ENCODE results near the gene TSPYL2. TPM values are rescaled to one million over a fixed set of nuclear protein-coding genes. Genes with fewer than 3 reads are reported as not detected.

Gene TSPYL2
- total RNA-seq, 1 donor from 2014 or later, result 3.2 TPM

DNA sequence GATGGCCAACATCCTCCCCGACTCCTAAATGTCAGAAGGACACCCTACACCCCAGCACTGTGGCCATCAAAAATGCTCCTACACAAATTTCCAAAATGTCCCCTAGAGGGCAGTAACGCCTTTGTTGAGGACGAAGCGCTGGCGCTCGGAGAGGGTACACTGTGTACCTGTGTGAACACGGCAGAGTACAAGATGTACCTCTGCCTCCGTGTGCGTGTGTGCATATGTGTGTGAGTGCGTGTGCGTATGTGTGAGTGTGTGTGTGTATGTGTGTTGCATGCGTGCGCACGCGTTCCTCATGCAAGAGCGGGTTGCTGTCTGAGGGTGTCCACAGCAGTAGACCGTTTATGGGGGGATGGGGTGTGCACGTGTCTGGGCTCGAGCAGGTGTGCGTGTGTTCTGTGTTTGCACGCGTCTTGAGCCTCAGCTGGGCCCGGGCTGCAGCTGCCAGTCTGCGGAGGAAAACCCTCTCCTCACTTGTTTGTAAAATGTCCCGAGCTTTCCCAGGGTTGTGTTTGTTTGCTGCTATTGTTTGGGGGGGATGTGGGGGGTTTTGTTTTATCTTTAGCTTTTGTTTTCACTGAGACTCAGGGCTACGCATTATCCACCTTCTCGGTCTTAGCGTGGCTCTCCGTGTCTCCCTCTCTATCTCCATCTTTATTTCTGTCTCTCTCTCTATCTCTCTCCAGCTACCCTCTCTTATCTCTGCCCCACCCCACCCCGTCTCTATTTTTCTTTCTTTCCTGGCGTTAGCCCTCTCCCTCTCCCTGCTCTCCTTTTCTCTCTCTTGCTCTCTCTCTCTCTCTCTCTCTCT lies 10.4 kb upstream of the TSPYL2 start:
- DNase-seq (ENCODE audit: low read depth), result no peak
- TF ChIP-seq, protein P1, sequence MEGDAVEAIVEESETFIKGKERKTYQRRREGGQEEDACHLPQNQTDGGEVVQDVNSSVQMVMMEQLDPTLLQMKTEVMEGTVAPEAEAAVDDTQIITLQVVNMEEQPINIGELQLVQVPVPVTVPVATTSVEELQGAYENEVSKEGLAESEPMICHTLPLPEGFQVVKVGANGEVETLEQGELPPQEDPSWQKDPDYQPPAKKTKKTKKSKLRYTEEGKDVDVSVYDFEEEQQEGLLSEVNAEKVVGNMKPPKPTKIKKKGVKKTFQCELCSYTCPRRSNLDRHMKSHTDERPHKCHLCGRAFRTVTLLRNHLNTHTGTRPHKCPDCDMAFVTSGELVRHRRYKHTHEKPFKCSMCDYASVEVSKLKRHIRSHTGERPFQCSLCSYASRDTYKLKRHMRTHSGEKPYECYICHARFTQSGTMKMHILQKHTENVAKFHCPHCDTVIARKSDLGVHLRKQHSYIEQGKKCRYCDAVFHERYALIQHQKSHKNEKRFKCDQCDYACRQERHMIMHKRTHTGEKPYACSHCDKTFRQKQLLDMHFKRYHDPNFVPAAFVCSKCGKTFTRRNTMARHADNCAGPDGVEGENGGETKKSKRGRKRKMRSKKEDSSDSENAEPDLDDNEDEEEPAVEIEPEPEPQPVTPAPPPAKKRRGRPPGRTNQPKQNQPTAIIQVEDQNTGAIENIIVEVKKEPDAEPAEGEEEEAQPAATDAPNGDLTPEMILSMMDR (conservative IDR thresholded peaks at IDR 0.05; ENCODE audit: low read depth, low read length), result peak; percentile 61
- H3K4me3 ChIP-seq (ENCODE audit: low read depth, low read length), result peak overlapping the region; percentile 53

DNA sequence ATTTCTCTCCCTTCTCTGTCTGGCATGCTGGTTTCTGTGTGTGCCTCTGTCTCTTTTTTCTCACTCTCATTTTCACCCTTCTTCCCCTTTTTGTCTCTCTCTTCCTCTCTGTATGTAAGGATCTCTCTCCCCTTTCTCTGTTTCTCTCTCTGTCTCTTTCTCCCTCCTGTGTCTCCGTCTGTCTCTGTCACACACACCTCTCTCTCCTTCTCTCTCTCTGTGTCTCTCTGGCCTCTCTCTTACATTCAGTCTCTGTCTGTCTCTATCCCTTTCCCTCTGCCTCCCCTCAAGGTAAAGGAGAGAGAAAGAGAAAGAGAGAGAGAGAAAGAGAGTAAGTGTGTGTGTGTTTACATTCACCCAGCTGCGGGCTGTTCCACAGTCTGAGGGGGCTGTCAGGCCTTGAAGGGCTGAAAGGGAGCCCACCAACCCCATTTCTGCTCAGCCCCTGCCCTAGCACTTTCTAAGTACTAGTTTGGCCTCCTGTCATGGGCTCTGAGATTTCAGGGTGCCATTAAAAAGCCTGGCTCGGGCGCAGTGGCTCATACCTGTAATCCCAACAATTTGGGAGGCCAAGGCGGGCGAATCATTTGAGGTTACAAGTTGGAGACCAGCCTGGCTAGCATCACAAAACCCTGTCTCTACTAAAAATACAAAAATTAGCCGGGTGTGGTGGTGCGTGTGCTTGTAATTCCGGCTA lies 9.6 kb upstream of the TSPYL2 start:
- no peak for DNase-seq (ENCODE audit: low read depth)
- peak overlapping the region; percentile 53 for H3K4me3 ChIP-seq (ENCODE audit: low read depth, low read length)
- TF ChIP-seq, protein P1 (conservative IDR thresholded peaks at IDR 0.05; ENCODE audit: low read depth, low read length), result no peak

DNA sequence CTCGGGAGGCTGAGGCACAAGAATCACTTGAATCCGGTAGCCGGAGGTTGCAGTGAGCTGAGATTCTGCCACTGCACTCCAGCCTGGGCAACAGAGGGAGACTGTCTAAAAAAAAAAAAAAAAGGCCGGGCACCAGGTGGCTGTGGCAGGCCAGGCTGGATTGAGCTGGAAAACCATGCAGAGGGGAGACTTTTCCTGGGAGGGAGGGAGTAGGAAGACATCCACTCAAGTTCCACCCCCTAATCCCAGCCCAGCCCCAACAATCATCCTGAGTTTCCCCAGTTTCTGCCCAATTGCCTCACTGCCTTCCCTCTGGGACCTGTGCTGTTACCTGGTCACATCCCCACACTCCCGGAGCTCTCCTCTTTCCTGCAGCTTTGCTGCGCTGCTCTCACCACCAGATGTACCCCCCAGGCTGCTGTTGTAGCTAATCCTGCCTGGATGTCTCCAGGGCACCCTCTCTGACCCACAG lies 9.0 kb upstream of the TSPYL2 start:
- TF ChIP-seq, protein P1 (conservative IDR thresholded peaks at IDR 0.05; ENCODE audit: low read depth, low read length), result no peak
- no peak overlapping the region for H3K4me3 ChIP-seq (ENCODE audit: low read depth, low read length)
- DNase-seq (ENCODE audit: low read depth), result no peak

- TF ChIP-seq, protein P1 (conservative IDR thresholded peaks at IDR 0.05; ENCODE audit: low read depth, low read length), result no peak
- DNase-seq (ENCODE audit: low read depth), result no peak
- H3K4me3 ChIP-seq (ENCODE audit: low read depth, low read length), result no peak overlapping the region
These were observed 7.2 kb upstream of the TSPYL2 start for GRCh38 chrX:53075011-53075410.

DNA sequence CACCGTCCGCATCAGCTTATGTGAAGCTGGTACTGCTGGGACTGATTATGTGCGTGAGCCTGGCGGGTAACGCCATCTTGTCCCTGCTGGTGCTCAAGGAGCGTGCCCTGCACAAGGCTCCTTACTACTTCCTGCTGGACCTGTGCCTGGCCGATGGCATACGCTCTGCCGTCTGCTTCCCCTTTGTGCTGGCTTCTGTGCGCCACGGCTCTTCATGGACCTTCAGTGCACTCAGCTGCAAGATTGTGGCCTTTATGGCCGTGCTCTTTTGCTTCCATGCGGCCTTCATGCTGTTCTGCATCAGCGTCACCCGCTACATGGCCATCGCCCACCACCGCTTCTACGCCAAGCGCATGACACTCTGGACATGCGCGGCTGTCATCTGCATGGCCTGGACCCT lies 5.5 kb upstream of the TSPYL2 start:
- DNase-seq (ENCODE audit: low read depth), result no peak
- no peak overlapping the region for H3K4me3 ChIP-seq (ENCODE audit: low read depth, low read length)
- TF ChIP-seq, protein P1 (conservative IDR thresholded peaks at IDR 0.05; ENCODE audit: low read depth, low read length), result no peak

DNA sequence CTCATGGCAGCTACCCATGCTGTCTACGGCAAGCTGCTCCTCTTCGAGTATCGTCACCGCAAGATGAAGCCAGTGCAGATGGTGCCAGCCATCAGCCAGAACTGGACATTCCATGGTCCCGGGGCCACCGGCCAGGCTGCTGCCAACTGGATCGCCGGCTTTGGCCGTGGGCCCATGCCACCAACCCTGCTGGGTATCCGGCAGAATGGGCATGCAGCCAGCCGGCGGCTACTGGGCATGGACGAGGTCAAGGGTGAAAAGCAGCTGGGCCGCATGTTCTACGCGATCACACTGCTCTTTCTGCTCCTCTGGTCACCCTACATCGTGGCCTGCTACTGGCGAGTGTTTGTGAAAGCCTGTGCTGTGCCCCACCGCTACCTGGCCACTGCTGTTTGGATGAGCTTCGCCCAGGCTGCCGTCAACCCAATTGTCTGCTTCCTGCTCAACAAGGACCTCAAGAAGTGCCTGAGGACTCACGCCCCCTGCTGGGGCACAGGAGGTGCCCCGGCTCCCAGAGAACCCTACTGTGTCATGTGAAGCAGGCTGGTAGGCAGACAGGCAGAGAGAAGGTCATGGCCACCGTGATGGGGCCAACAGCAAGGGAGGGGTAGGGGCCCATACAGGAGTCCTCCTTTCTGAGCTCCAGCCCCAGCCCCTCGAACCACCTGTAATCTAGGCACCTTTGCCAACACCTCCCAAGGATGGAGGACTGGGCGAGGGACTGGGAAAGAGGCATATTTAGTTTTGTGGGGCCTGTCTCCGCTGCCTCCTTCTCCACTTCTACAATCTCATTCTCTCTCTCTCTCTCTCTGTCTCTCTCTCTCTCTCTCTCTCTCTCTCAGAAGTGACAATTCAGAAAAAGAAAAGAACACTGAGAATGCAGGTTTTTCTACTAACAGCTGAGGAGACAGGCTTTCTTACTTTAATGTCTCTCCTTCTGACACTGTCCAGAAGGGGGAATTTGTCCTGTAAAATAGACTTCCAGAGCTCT lies 4.7 kb upstream of the TSPYL2 start:
- DNase-seq (ENCODE audit: low read depth), result no peak
- TF ChIP-seq, protein P1 (conservative IDR thresholded peaks at IDR 0.05; ENCODE audit: low read depth, low read length), result peak; percentile 14
- no peak overlapping the region for H3K4me3 ChIP-seq (ENCODE audit: low read depth, low read length)
